HEK293 (cell line): ENCODE measurements around the gene PMAIP1.
A peak's percentile ranks its signal among the peaks of the same experiment; 100 is the strongest.

Source experiments
- ELK4 ChIP-seq: IDR thresholded peaks from 2 replicates; pipeline ENCODE4 v1.6.1; 2011; ENCODE audit warnings: mild to moderate bottlenecking, low read depth, low read length, borderline replicate concordance
- PATZ1 ChIP-seq: fragments of 450-650 bp; formaldehyde crosslinking; IDR thresholded peaks from 2 replicates; pipeline ENCODE4 v1.5.1; 2016; ENCODE audit warnings: missing biosample characterization, missing genetic modification characterization
- PBX3 ChIP-seq: sonication (generic); formaldehyde crosslinking; IDR thresholded peaks from 2 replicates; pipeline ENCODE4 v1.8.1; 2022; ENCODE audit warnings: mild to moderate bottlenecking, moderate library complexity, missing genetic modification reagents
- SCRT1 ChIP-seq: fragments of 450-650 bp; formaldehyde crosslinking; IDR thresholded peaks from 2 replicates; pipeline ENCODE4 v1.5.1; 2016; ENCODE audit warnings: missing biosample characterization, missing genetic modification characterization, borderline replicate concordance
- TSHZ1 ChIP-seq: fragments of 450-650 bp; formaldehyde crosslinking; IDR thresholded peaks from 2 replicates; pipeline ENCODE4 v1.5.1; 2016; ENCODE audit warnings: missing biosample characterization, missing genetic modification characterization, borderline replicate concordance
- ZBTB1 ChIP-seq: fragments of 450-650 bp; formaldehyde crosslinking; IDR thresholded peaks from 2 replicates; pipeline ENCODE4 v1.5.1; 2016; ENCODE audit warnings: missing biosample characterization, missing genetic modification characterization
- ZBTB26 ChIP-seq: fragments of 450-650 bp; formaldehyde crosslinking; optimal IDR thresholded peaks from 2 replicates; pipeline ENCODE3; 2016; ENCODE audit warnings: missing biosample characterization, mild to moderate bottlenecking, missing genetic modification characterization
- ZNF132 ChIP-seq: fragments of 450-650 bp; formaldehyde crosslinking; IDR thresholded peaks from 2 replicates; pipeline ENCODE4 v1.5.1; 2017; ENCODE audit warnings: missing biosample characterization, missing genetic modification characterization, borderline replicate concordance
- ZNF169 ChIP-seq: fragments of 450-650 bp; formaldehyde crosslinking; IDR thresholded peaks from 2 replicates; pipeline ENCODE4 v1.5.1; 2016; ENCODE audit warnings: missing biosample characterization, missing genetic modification characterization
- ZNF174 ChIP-seq: fragments of 450-650 bp; formaldehyde crosslinking; IDR thresholded peaks from 2 replicates; pipeline ENCODE4 v1.5.0; 2017; ENCODE audit warnings: missing biosample characterization, mild to moderate bottlenecking, missing genetic modification characterization
- ZNF223 ChIP-seq: fragments of 450-650 bp; formaldehyde crosslinking; IDR thresholded peaks from 2 replicates; pipeline ENCODE4 v1.5.1; 2016; ENCODE audit warnings: missing biosample characterization, missing genetic modification characterization
- ZNF248 ChIP-seq: fragments of 450-650 bp; formaldehyde crosslinking; IDR thresholded peaks from 2 replicates; pipeline ENCODE4 v1.5.1; 2017; ENCODE audit warnings: missing biosample characterization, missing genetic modification characterization
- ZNF302 ChIP-seq: fragments of 450-650 bp; formaldehyde crosslinking; IDR thresholded peaks from 2 replicates; pipeline ENCODE4 v1.5.1; 2016; ENCODE audit warnings: missing biosample characterization, missing genetic modification characterization, low read depth
- ZNF404 ChIP-seq: fragments of 450-650 bp; formaldehyde crosslinking; IDR thresholded peaks from 2 replicates; pipeline ENCODE4 v1.5.1; 2017; ENCODE audit warnings: missing biosample characterization, missing genetic modification characterization
- ZNF530 ChIP-seq: fragments of 450-650 bp; formaldehyde crosslinking; IDR thresholded peaks from 2 replicates; pipeline ENCODE4 v1.5.1; 2016; ENCODE audit warnings: low read depth, missing biosample characterization, missing genetic modification characterization
- ZNF654 ChIP-seq: fragments of 450-650 bp; formaldehyde crosslinking; IDR thresholded peaks from 2 replicates; pipeline ENCODE4 v1.5.1; 2016; ENCODE audit warnings: low read depth, missing biosample characterization, missing genetic modification characterization
- ZNF658 ChIP-seq: fragments of 450-650 bp; formaldehyde crosslinking; IDR thresholded peaks from 2 replicates; pipeline ENCODE4; 2016; ENCODE audit warnings: missing biosample characterization, missing genetic modification characterization
- ZNF677 ChIP-seq: fragments of 450-650 bp; IDR thresholded peaks from 2 replicates; pipeline ENCODE4 v1.5.0; 2018; ENCODE audit warnings: missing biosample characterization, mild to moderate bottlenecking, missing genetic modification characterization, moderate library complexity
- ZNF768 ChIP-seq: fragments of 450-650 bp; formaldehyde crosslinking; IDR thresholded peaks from 2 replicates; pipeline ENCODE4 v1.5.1; 2018; ENCODE audit warnings: missing biosample characterization, mild to moderate bottlenecking, missing genetic modification characterization
- ZSCAN16 ChIP-seq: fragments of 450-650 bp; formaldehyde crosslinking; IDR thresholded peaks from 2 replicates; pipeline ENCODE4 v1.5.1; 2016; ENCODE audit warnings: missing biosample characterization, missing genetic modification characterization

The PMAIP1 gene

GRCh38 chr18:59905686-59906091 lies 5.9 kb downstream of the PMAIP1 start (continued):
- TF ChIP-seq ZNF248 (tag by site-specific recombination) (no peak), TSHZ1 (tag by site-specific recombination) (no peak), ZNF530 (tag by site-specific recombination) (no peak), ZNF174 (tag by site-specific recombination) (no peak), ZNF302 (tag by site-specific recombination) (no peak), ZBTB26 (tag by site-specific recombination) (no peak), PBX3 (no peak), ELK4 (no peak), ZNF223 (tag by site-specific recombination) (no peak), ZNF404 (tag by site-specific recombination) (no peak), ZNF132 (tag by site-specific recombination) (no peak), SCRT1 (tag by site-specific recombination) (no peak), ZNF677 (tag by site-specific recombination) (no peak), ZNF768 (tag by site-specific recombination) (peak; percentile 97), PATZ1 (0 out of 2 replicates have a peak, but pooled peaks have one; percentile 33), ZNF658 (tag by site-specific recombination) (no peak), ZNF169 (tag by site-specific recombination) (no peak), ZNF654 (no peak), ZSCAN16 (tag by site-specific recombination) (no peak), ZBTB1 (tag by site-specific recombination) (no peak)
